PC-3 (cell line): Measurements from ENCODE around the gene FGF4. TPM values are rescaled to one million over a fixed set of nuclear protein-coding genes. Genes with fewer than 3 reads are reported as not detected.

Source experiments
- ATAC-seq: fragments of 200-7000 bp; cut with Tn5 transposase; 2 replicates; pipeline ENCODE4 v1.9.1; 2020; ENCODE audit warnings: mild to moderate bottlenecking, moderate library complexity
- BruUV-seq: library from RNA; stranded (reverse); fragments of 400-500 nt; replicated peaks from 2 replicates; lab custom pipeline; 2021; lab: Mats Ljungman, UMichigan
- CTCF ChIA-PET: fragments of 300-600 bp; sonication (Branson Sonifier 250); formaldehyde crosslinking; loops from one replicate; lab custom pipeline; 2022; ENCODE audit warnings: antibody characterized with exemption; lab: Charles Lee
- POLR2A ChIA-PET: fragments of 300-600 bp; sonication (Branson Sonifier 250); formaldehyde crosslinking; loops from one replicate; lab custom pipeline; 2022; ENCODE audit warnings: antibody characterized with exemption; ENCODE audit not compliant: unreplicated experiment; lab: Charles Lee
- DNase-seq: peaks from one replicate; pipeline ENCODE4 v3.0.0-alpha.2; 2015
- H2AFZ ChIP-seq: fragments of 300-600 bp; sonication (generic); 2 replicates; pipeline ENCODE4 v1.6.0; 2016; ENCODE audit warnings: antibody characterized with exemption, low read length
- H3F3A ChIP-seq: fragments of 300-600 bp; sonication (generic); one replicate; pipeline ENCODE4 v1.6.0; 2017; ENCODE audit warnings: antibody characterized with exemption, low read length, control low read depth, mild to moderate bottlenecking; ENCODE audit not compliant: unreplicated experiment
- H3K27ac ChIP-seq: fragments of 300-600 bp; sonication (generic); 2 replicates; pipeline ENCODE4 v1.5.1; 2016; ENCODE audit warnings: mild to moderate bottlenecking, low read length
- H3K27me3 ChIP-seq: fragments of 300-600 bp; sonication (generic); 2 replicates; pipeline ENCODE4 v1.6.1; 2016; ENCODE audit warnings: low read length, mixed read lengths
- H3K36me3 ChIP-seq: fragments of 300-600 bp; sonication (generic); 2 replicates; pipeline ENCODE4 v1.6.1; 2016; ENCODE audit warnings: low read depth, mixed run types, low read length, mixed read lengths
- H3K4me1 ChIP-seq: fragments of 300-600 bp; sonication (generic); 2 replicates; pipeline ENCODE4 v1.5.1; 2016; ENCODE audit warnings: low read length; ENCODE audit not compliant: insufficient read depth
- H3K4me2 ChIP-seq: fragments of 300-600 bp; sonication (generic); 2 replicates; pipeline ENCODE4 v1.6.0; 2016; ENCODE audit warnings: low read length
- H3K4me3 ChIP-seq: fragments of 300-600 bp; sonication (generic); 2 replicates; pipeline ENCODE4 v1.5.1; 2016; ENCODE audit warnings: mild to moderate bottlenecking, low read length, mixed read lengths
- H3K79me2 ChIP-seq: fragments of 300-600 bp; sonication (generic); 2 replicates; pipeline ENCODE4 v1.6.1; 2017; ENCODE audit warnings: low read length, mixed read lengths
- H3K9ac ChIP-seq: fragments of 300-600 bp; sonication (generic); 2 replicates; pipeline ENCODE4 v1.6.0; 2016; ENCODE audit warnings: mild to moderate bottlenecking, low read length
- H3K9me2 ChIP-seq: fragments of 300-600 bp; sonication (generic); replicated peaks from 2 replicates; pipeline ENCODE4 v1.6.1; 2016; ENCODE audit warnings: mixed run types, low read length, mixed read lengths
- H3K9me3 ChIP-seq: fragments of 300-600 bp; sonication (generic); 2 replicates; pipeline ENCODE4 v1.6.1; 2016; ENCODE audit warnings: low read length, mixed read lengths
- H4K20me1 ChIP-seq: fragments of 300-600 bp; sonication (generic); 2 replicates; pipeline ENCODE4 v1.6.1; 2016; ENCODE audit warnings: low read length, mixed read lengths
- CTCF ChIP-seq: fragments of 300-600 bp; sonication (generic); conservative IDR thresholded peaks from 2 replicates; pipeline ENCODE4 v1.5.1; 2017; ENCODE audit warnings: antibody characterized with exemption, low read depth, mild to moderate bottlenecking, low read length
- EZH2 ChIP-seq: fragments of 300-600 bp; sonication (generic); IDR thresholded peaks from one replicate; pipeline ENCODE4 v1.6.1; 2017; ENCODE audit warnings: antibody characterized with exemption, mild to moderate bottlenecking, low read length; ENCODE audit not compliant: unreplicated experiment
- EZH2phosphoT487 ChIP-seq: fragments of 300-600 bp; sonication (generic); IDR thresholded peaks from 2 replicates; pipeline ENCODE4 v1.6.1; 2018; ENCODE audit warnings: mild to moderate bottlenecking, antibody characterized with exemption, low read length, borderline replicate concordance
- intact Hi-C: fragments of 100-400 bp; cut with micrococcal nuclease; formaldehyde crosslinking; loops from 2 replicates; pipeline ENCODE4 v1.9.0; 2023
- total RNA-seq: library from RNA; depleted of rRNA; stranded (reverse); fragments of >200 nt; gene quantifications from 2 replicates; pipeline ENCODE4 v1.2.3, GENCODE V29; 2014

FGF4 gene
- total RNA-seq, 1 experiment from 2014 or later = not detected

- Histone ChIP-seq H3K27me3 (no peaks in the 10 kb centered on the region; the same call in 1 of the 2 replicates), H3K27ac (no peak overlapping the region), H3K9me3 (no peaks in the 10 kb centered on the region), H3K79me2 (no peaks in the 10 kb centered on the region), H3K9ac (no peak overlapping the region), H3K4me2 (no peak overlapping the region), H3K9me2 (no peaks in the 10 kb centered on the region), H3K36me3 (no peaks in the 10 kb centered on the region), H3K4me1 (no peaks in the 10 kb centered on the region), H3K4me3 (no peak overlapping the region), H4K20me1 (no peaks in the 10 kb centered on the region), H3F3A (no peaks in the 10 kb centered on the region), H2AFZ (no peak overlapping the region)
- intact Hi-C loops = no loop called here
- ChIA-PET POLR2A (no interaction called here), CTCF (no interaction called here)
- TF ChIP-seq CTCF = no peak
- TF ChIP-seq EZH2phosphoT487 = no peak
- ATAC-seq (no peak), DNase-seq (no peak)
- BruUV-seq = no TSS peak
Measured at GRCh38 chr11:69726019-69726418, 49.1 kb downstream of the FGF4 start.

- peak; percentile 83 for ATAC-seq
- H3K36me3 ChIP-seq = no peaks in the 10 kb centered on the region
- DNase-seq = peak; percentile 74
- H2AFZ ChIP-seq = peak overlapping the region; percentile 61
- H3K27ac ChIP-seq = no peak overlapping the region
- no peaks in the 10 kb centered on the region for H3K27me3 ChIP-seq
- peak overlapping the region; percentile 22; the same call in 1 of the 2 replicates for H3K4me3 ChIP-seq
- H3K9me2 ChIP-seq = no peaks in the 10 kb centered on the region
- no peaks in the 10 kb centered on the region for H3K4me1 ChIP-seq
- BruUV-seq = no TSS peak
- H4K20me1 ChIP-seq = no peaks in the 10 kb centered on the region
- no peaks in the 10 kb centered on the region for H3K9me3 ChIP-seq
- H3K9ac ChIP-seq = no peak overlapping the region
- ChIA-PET POLR2A (no interaction called here), CTCF (no interaction called here)
- H3F3A ChIP-seq = no peaks in the 10 kb centered on the region
- H3K4me2 ChIP-seq = peak overlapping the region; percentile 52
- TF ChIP-seq CTCF (peak; percentile 88), EZH2phosphoT487 (no peak), EZH2 (no peak)
- no peaks in the 10 kb centered on the region for H3K79me2 ChIP-seq
- intact Hi-C loops = no loop called here
Measured at GRCh38 chr11:69721745-69722144, 53.4 kb downstream of the FGF4 start.

- no peak overlapping the region for H3K9ac ChIP-seq
- H3K4me1 ChIP-seq = no peaks in the 10 kb centered on the region
- ChIA-PET POLR2A (no interaction called here), CTCF (no interaction called here)
- H3K9me3 ChIP-seq = no peaks in the 10 kb centered on the region
- H3K79me2 ChIP-seq = no peaks in the 10 kb centered on the region
- no peaks in the 10 kb centered on the region for H3K9me2 ChIP-seq
- no peak overlapping the region for H3K4me3 ChIP-seq
- no peaks in the 10 kb centered on the region for H4K20me1 ChIP-seq
- TF ChIP-seq EZH2 (no peak), CTCF (no peak), EZH2phosphoT487 (no peak)
- no peaks in the 10 kb centered on the region for H3F3A ChIP-seq
- BruUV-seq = no TSS peak
- H3K36me3 ChIP-seq = no peaks in the 10 kb centered on the region
- no peak overlapping the region for H3K27ac ChIP-seq
- peak overlapping the region; percentile 61; the same call in 1 of the 2 replicates for H2AFZ ChIP-seq
- H3K4me2 ChIP-seq = no peak overlapping the region; the same call in 1 of the 2 replicates
- intact Hi-C loops = no loop called here
- ATAC-seq = no peak
- no peak for DNase-seq
- H3K27me3 ChIP-seq = no peaks in the 10 kb centered on the region
Measured at GRCh38 chr11:69721106-69721505, 54.0 kb downstream of the FGF4 start.
